CD4-positive, CD25-positive, alpha-beta regulatory T cell (primary cell): ENCODE data around the gene ADORA2A. TPM values are rescaled to one million over a fixed set of nuclear protein-coding genes. Genes with fewer than 3 reads are reported as not detected.
A peak's percentile ranks its signal among the peaks of the same experiment; 100 is the strongest.

Source experiments
- ATAC-seq, 2 donors: fragments of 150-1000 bp; cut with Tn5 transposase; one replicate each; pipeline ENCODE4 v1.10.0; 2021; ENCODE audit warnings: low read depth in 2 of 2, moderate number of reproducible peaks in 2 of 2, moderate library complexity in 1 of 2
- DNase-seq, 3 donors: peaks; one replicate each; pipeline versions ENCODE4 v3.0.0 to v3.0.0-alpha.2; 2012 to 2022; ENCODE audit warnings: mixed read lengths in 1 of 3
- H3K27ac ChIP-seq: one replicate; pipeline ENCODE4 v1.7.0; 2013; ENCODE audit warnings: mild to moderate bottlenecking, low read length; ENCODE audit not compliant: insufficient read depth, poor library complexity, severe bottlenecking
- H3K27me3 ChIP-seq: one replicate; pipeline ENCODE4 v1.7.0; 2013; ENCODE audit warnings: low read length; ENCODE audit not compliant: control insufficient read depth, insufficient read depth
- H3K36me3 ChIP-seq: one replicate; pipeline ENCODE4 v1.7.0; 2013; ENCODE audit warnings: mild to moderate bottlenecking, low read length, moderate library complexity; ENCODE audit not compliant: control insufficient read depth, insufficient read depth
- H3K4me1 ChIP-seq: 2 replicates; pipeline ENCODE4 v1.7.0; 2013; ENCODE audit warnings: mild to moderate bottlenecking, low read length; ENCODE audit not compliant: insufficient read depth, control insufficient read depth, poor library complexity, severe bottlenecking
- H3K4me3 ChIP-seq: one replicate; pipeline ENCODE4 v1.7.0; 2013; ENCODE audit warnings: low read depth, mild to moderate bottlenecking, low read length, moderate library complexity
- H3K9me3 ChIP-seq, 2 experiments: 1 replicate in 1 of 2; 2 replicates in 1 of 2; pipeline ENCODE4 v1.7.0; 2013; ENCODE audit warnings: low read length in 2 of 2, mild to moderate bottlenecking in 1 of 2, moderate library complexity in 1 of 2; ENCODE audit not compliant: control insufficient read depth in 2 of 2
- H3K27ac Mint-ChIP-seq, 3 donors: one replicate each; pipeline ENCODE4 v1.8.0; 2020 to 2022; ENCODE audit warnings: mild to moderate bottlenecking in 3 of 3, mixed read lengths in 3 of 3, moderate library complexity in 2 of 3
- H3K27me3 Mint-ChIP-seq: one replicate; pipeline ENCODE4 v1.8.0; 2022; ENCODE audit warnings: mild to moderate bottlenecking, mixed read lengths
- H3K36me3 Mint-ChIP-seq: one replicate; pipeline ENCODE4 v1.8.0; 2020; ENCODE audit warnings: mixed read lengths
- H3K4me1 Mint-ChIP-seq, 4 donors: one replicate each; pipeline ENCODE4 v1.8.0; 2020 to 2022; ENCODE audit warnings: mixed read lengths in 4 of 4, mild to moderate bottlenecking in 1 of 4
- H3K4me3 Mint-ChIP-seq, 4 donors: one replicate each; pipeline ENCODE4 v1.8.0; 2020 to 2022; ENCODE audit warnings: mild to moderate bottlenecking in 4 of 4, mixed read lengths in 4 of 4, moderate library complexity in 3 of 4
- H3K9me3 Mint-ChIP-seq, 7 donors: one replicate each; pipeline ENCODE4 v1.8.0; 2020 to 2022; ENCODE audit warnings: mixed read lengths in 7 of 7, mild to moderate bottlenecking in 3 of 7, moderate library complexity in 2 of 7
- polyA plus RNA-seq, 4 donors: library from polyadenylated mRNA; unstranded; fragments of 300-500 nt; fragmentation: Illumina TruSeq; gene quantifications; one replicate each; pipeline ENCODE4 v1.2.3, GENCODE V29; 2021
- total RNA-seq: library from RNA; stranded (reverse); gene quantifications from one replicate; pipeline ENCODE4 v1.2.3, GENCODE V29; 2022

The ADORA2A gene
- total and polyA plus RNA-seq, 5 donors from 2014 or later = 31.2 to 101 (median 91.8) TPM

DNA sequence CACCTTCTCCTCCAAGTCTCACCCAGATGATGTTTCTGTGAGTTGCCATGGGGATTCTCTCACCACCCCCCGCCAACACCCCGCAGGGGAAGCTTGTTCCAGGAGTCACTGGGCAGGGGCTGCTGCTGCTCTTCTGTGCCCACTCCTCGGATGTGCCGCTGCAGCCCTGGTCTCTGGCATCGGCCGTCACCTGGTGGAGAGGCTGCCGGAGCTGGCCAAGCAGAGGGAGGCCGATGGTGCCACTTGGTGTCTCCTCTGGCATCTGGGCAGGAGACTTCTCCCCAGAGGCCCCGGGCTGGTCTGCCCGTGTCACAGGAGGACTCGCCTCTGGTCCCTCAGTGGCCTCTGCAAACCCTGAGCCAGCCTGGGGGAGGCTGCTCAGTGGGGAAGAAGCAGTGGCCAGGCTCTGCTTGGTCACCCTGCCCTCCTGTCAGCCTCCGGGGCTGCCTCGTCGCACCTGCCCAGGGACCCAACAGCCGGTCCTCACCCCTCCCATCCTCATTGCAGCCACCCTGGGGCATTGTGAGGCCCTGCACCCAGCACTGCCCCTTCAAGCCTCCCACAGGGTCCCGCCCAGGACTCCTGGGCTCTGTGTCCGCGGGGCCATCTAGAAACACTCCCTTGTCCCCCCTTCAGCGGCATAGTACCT lies 424 bp upstream of the ADORA2A start:
- peak in 1 of 3 donors; percentile 15 for DNase-seq
- Histone ChIP-seq H3K4me3 (peak overlapping the region; percentile 37), H3K27me3 (no peaks in the 10 kb centered on the region), H3K4me1 (peaks cover 86% of the 10 kb centered on the region), H3K27ac (peak overlapping the region; percentile 97), H3K36me3 (no peaks in the 10 kb centered on the region), H3K9me3 (no peaks in the 10 kb centered on the region)
- Mint-ChIP-seq H3K4me3 (peak overlapping the region; percentile 91 to 98 (median 96)), H3K27ac (peak overlapping the region; percentile 92 to 99 (median 96)), H3K4me1 (peaks cover 6 to 75% (median 40%) of the 10 kb centered on the region in 4 donors), H3K9me3 (no peaks in the 10 kb centered on the region), H3K27me3 (peaks cover 8% of the 10 kb centered on the region), H3K36me3 (peaks cover 5% of the 10 kb centered on the region)
- ATAC-seq = no peak

DNA sequence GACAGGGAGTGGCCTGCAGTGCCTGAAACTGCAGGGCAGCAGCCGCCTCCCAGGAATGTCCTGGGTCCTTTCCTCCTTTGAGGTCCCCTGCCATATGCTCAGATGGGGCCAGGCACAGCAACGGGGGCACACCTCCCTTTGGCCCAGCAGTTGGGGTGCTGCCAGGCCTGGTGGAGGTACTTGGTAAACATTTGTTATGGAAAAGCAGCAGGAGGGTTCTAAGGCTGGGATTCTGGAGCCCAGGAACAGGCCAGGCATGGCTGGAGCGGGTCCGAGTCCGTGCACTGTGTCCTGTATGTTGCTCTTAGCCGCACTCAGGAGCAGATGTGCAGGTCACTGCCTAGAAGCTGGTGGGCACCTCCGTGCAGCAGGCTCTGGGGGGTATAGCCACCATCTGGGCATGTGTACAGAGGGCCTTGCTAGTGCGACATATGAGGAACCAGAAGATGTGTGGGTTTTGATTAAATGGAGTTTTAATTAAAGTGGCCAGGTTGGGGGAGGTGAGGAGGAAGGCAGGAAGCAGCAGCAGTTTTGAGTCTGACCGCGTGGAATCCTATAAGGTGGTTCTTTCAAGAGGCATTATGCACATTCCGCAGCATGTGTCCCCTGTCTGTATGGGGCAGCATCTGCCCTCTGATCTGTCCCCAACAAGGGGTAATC lies 1.5 kb downstream of the ADORA2A start:
- peak in 1 of 3 donors; percentile 34 for DNase-seq
- H3K9me3 Mint-ChIP-seq = no peaks in the 10 kb centered on the region
- Histone ChIP-seq H3K27ac (peak overlapping the region; percentile 97), H3K36me3 (peaks cover 7% of the 10 kb centered on the region), H3K4me1 (peaks cover 97% of the 10 kb centered on the region), H3K27me3 (no peaks in the 10 kb centered on the region), H3K4me3 (peak overlapping the region; percentile 98), H3K9me3 (no peaks in the 10 kb centered on the region)
- H3K4me1 Mint-ChIP-seq = peaks cover 6 to 84% (median 41%) of the 10 kb centered on the region in 4 donors
- peaks cover 4% of the 10 kb centered on the region for H3K27me3 Mint-ChIP-seq
- peak overlapping the region; percentile 92 to 99 (median 96) for H3K27ac Mint-ChIP-seq
- H3K4me3 Mint-ChIP-seq = peak overlapping the region; percentile 91 to 98 (median 96)
- H3K36me3 Mint-ChIP-seq = peaks cover 5% of the 10 kb centered on the region
- ATAC-seq = no peak

DNA sequence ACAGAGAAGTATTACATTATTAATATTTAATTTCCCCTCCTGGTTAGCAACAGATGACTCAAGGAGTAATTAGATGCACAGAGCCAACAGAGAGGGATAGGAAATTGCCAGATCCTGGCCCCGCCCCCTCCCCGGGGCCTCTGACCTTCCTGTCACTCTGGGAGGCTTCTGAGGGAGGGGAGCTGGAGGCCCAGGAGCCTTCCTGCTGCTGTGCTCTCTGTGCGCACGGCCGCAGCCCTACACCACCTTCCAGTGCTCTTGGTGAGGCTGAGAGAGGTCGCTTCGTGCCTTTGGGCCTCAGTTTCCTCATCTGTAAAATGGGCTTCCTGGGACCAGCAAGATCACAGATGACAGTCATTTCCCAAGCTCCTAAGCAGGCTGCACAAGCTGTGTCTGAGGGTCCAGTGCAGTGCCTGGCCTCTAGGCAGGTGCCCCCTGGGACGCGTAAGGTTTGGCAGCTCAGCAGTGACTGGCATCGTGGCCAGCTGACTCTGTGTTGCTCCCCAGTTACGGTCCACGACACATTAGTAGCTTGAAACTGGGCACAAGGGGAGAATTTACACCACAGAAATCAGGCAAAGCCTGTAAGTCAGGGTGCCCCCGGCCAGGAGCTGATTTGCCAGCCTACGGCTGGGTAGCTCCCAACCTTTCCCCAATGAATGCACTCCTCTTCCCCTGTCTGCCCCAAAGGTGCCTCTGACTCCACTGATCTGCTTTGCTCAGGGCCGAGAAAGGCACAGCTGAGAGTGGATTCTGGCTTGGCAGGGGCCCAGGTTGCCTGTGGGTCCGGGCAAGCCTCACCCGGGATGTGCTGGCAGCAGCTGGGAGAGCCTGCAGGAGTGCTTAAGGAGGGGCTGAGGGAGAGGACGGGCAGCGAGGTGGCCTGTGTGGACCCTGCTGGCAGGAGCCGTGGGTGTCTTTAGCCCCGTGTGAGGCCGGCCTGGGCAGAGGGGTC lies 2.3 kb downstream of the ADORA2A start:
- Histone ChIP-seq H3K36me3 (peaks cover 7% of the 10 kb centered on the region), H3K4me1 (peaks cover 97% of the 10 kb centered on the region), H3K4me3 (peak overlapping the region; percentile 98), H3K27me3 (no peaks in the 10 kb centered on the region), H3K9me3 (no peaks in the 10 kb centered on the region), H3K27ac (peak overlapping the region; percentile 97)
- Mint-ChIP-seq H3K36me3 (peaks cover 8% of the 10 kb centered on the region), H3K27ac (peak overlapping the region; percentile 92 to 99 (median 96)), H3K27me3 (peaks cover 4% of the 10 kb centered on the region), H3K4me1 (peaks cover 6 to 90% (median 49%) of the 10 kb centered on the region in 4 donors), H3K4me3 (peak overlapping the region; percentile 91 to 98 (median 96)), H3K9me3 (no peaks in the 10 kb centered on the region)
- ATAC-seq (no peak), DNase-seq (peak; percentile 45 to 74 (median 50))

DNA sequence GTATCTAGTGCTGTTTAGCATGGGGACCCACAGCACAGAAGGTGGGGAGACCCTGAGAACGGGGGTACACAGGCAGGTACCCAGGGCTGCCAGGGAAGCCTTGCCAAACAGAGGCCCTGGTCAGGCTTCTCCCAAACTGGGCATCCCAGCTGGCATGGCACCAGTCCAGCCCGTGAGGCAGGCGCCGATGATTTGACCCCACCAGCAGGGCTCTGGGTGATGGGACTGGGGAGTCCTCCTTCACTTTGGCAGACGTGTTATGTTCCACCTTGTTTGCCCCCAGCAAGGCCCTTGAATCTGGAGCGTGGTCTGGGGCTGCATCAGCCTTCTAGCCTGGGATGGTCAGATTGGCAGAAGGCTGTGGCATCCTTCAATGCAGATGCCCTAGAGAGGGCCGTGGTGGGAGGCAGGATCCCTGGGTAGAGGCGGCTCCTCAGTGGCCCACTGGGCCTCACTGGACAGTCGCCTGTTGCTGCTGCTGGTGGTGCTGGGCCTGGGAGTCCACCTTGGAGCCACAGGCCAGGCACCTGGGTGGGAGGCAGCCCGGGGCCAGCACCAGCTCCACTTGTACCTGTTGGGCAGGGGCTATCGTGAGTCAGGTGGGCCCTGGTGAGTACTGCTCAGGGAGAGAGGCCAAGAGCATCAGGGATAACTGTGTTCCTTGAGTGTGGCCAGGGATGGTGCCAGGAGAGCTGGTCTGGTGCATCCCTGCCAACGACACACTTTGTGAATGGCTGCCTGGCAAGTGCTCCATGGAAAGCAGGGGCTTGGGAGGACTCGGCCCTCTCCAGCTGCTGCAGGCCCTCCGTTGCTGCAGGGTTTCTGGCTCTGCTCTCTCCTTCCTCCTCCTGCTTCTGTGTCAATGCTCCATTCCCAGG lies 3.3 kb downstream of the ADORA2A start:
- H3K27me3 Mint-ChIP-seq = peaks cover 4% of the 10 kb centered on the region
- Histone ChIP-seq H3K4me1 (peaks cover 99% of the 10 kb centered on the region), H3K4me3 (peak overlapping the region; percentile 98), H3K36me3 (peaks cover 9% of the 10 kb centered on the region), H3K27me3 (no peaks in the 10 kb centered on the region), H3K27ac (peak overlapping the region; percentile 97), H3K9me3 (no peaks in the 10 kb centered on the region)
- peaks cover 11% of the 10 kb centered on the region for H3K36me3 Mint-ChIP-seq
- ATAC-seq (no peak), DNase-seq (no peak)
- no peaks in the 10 kb centered on the region for H3K9me3 Mint-ChIP-seq
- H3K4me3 Mint-ChIP-seq = peak overlapping the region; percentile 91 to 98 (median 96)
- H3K27ac Mint-ChIP-seq = peak overlapping the region; percentile 85 to 92 (median 86)
- H3K4me1 Mint-ChIP-seq = peaks cover 6 to 94% (median 51%) of the 10 kb centered on the region in 4 donors

DNA sequence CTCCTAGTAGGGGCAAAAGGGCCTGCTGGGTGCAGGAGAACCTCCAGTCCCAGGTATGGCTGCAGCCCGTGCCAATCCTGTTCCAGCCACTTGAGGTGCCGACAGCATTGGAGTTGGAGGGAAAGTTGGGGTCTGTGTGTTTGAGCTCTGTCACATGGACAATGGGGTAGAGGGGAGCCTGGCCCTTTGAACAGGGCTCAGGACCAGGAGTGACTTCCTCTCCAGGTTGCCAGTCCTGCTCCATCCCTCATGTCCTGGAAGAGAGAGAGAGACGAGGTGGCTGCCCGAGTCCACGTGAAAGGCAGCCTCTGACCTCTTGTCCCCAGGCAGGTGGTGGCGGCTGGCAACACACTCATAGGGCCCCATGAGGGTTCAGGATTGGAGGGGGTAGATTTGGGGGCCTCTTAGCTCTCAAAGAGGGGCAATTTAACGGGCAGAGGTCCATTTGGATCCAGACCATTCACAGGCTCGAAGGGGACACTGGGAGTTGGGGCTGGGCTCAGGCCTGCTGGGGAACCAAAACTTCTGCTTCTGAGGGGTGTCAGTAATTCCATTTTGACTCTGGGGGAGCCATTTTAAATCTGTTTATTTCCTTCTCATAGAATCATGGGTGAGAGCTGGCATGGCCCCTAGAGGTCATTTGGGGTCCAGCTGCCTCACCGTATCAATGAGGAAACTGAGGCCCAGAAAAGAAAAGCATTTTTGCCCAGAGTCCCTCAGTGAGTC lies 4.1 kb downstream of the ADORA2A start:
- H3K4me3 ChIP-seq = no peak overlapping the region
- no peaks in the 10 kb centered on the region for H3K9me3 ChIP-seq
- H3K4me1 ChIP-seq = peaks cover 99% of the 10 kb centered on the region
- Mint-ChIP-seq H3K27ac (peak overlapping the region; percentile 86 to 94 (median 88)), H3K27me3 (peaks cover 4% of the 10 kb centered on the region), H3K4me1 (peaks cover 6 to 94% (median 45%) of the 10 kb centered on the region in 4 donors), H3K4me3 (peak overlapping the region; percentile 68 to 94 (median 72)), H3K36me3 (peaks cover 11% of the 10 kb centered on the region), H3K9me3 (no peaks in the 10 kb centered on the region)
- peaks cover 14% of the 10 kb centered on the region for H3K36me3 ChIP-seq
- peak overlapping the region; percentile 97 for H3K27ac ChIP-seq
- DNase-seq (no peak), ATAC-seq (no peak)
- H3K27me3 ChIP-seq = no peaks in the 10 kb centered on the region

DNA sequence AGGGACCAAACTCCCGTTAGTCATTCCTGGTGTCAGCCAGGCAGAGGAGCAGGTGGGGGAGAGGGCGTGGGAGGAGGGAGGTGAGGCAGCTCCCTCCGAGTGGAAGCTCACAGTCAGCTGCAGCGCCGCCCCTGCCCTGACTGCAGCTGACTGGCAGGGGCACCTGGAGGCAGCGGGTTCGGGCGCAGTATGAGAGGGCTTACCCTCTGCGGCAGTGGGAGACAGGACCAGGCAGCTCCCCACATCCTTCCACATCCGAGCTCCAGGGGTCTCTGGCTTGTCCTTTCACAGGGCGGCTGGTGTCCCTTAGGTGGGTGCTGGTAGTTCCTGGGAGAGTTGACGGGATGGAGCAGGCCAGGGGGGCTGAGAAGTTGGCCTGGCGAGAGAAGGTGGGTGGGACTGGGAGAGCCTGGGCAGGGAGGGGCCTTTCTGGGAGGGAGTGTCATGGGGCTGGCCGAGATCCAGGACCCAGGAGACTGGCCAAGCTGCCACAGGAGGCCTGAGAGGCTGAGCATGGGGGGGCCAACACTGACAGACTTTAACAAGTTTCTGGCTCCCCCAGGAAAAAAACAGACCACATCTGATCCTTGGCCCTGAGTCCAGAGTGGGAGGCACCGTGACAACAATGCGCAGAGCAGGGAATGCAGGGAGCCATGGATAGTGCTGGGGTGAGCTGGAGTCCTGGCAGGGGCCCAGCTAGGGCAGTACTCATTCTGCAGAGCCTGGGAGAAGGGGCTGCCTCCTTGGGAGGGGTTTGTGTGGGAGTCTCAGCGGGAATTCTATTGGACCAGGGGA lies 4.9 kb downstream of the ADORA2A start:
- H3K4me3 ChIP-seq = no peak overlapping the region
- peaks cover 15% of the 10 kb centered on the region for H3K36me3 Mint-ChIP-seq
- no peak for ATAC-seq

More for the DNA sequence above, 4.9 kb downstream of the ADORA2A start:
- Mint-ChIP-seq H3K4me3 (peak overlapping the region; percentile 39 to 85 (median 71)), H3K4me1 (peaks cover 6 to 94% (median 48%) of the 10 kb centered on the region in 4 donors), H3K27ac (peak overlapping the region; percentile 86 to 88 (median 87)), H3K9me3 (no peaks in the 10 kb centered on the region), H3K27me3 (peaks cover 4% of the 10 kb centered on the region)
- DNase-seq = no peak
- Histone ChIP-seq H3K9me3 (no peaks in the 10 kb centered on the region), H3K27ac (peak overlapping the region; percentile 97), H3K27me3 (no peaks in the 10 kb centered on the region), H3K4me1 (peaks cover 99% of the 10 kb centered on the region), H3K36me3 (peaks cover 20% of the 10 kb centered on the region)
